Measurements from ENCODE around the gene UCP3.

Gene UCP3

GRCh38 chr11:73956876-73957653 lies 51.8 kb downstream of the UCP3 start:
- Histone ChIP-seq H3K9ac (ENCODE audit: low read depth, low read length) (no peak overlapping the region), H3K4me1 (ENCODE audit: insufficient read depth, low read length) (no peaks in the 10 kb centered on the region), H3K79me2 (ENCODE audit: insufficient read depth, low read length) (no peaks in the 10 kb centered on the region), H3K27ac (ENCODE audit: low read length) (no peak overlapping the region), H3K36me3 (ENCODE audit: insufficient read depth, low read length) (no peaks in the 10 kb centered on the region), H2AFZ (ENCODE audit: low read depth, low read length) (no peak overlapping the region), H3K9me3 (ENCODE audit: insufficient read depth, low read length, severe bottlenecking) (no peaks in the 10 kb centered on the region), H3K4me3 (ENCODE audit: low read depth in 1 of 2, low read length in 2 of 2) (no peak overlapping the region), H3K4me2 (ENCODE audit: insufficient read depth, low read length) (no peak overlapping the region), H3K27me3 (ENCODE audit: insufficient read depth, low read length, poor library complexity) (no peaks in the 10 kb centered on the region), H4K20me1 (ENCODE audit: insufficient read depth, low read length) (no peaks in the 10 kb centered on the region)
- DNase-seq (no peak), ATAC-seq (ENCODE audit: insufficient read depth, low read depth) (no peak)
- no peak for TF ChIP-seq EZH2 (IDR thresholded peaks at IDR 0.05; ENCODE audit: borderline replicate concordance, low read depth, low read length, severe bottlenecking)
- no peak for TF ChIP-seq CTCF (IDR thresholded peaks at IDR 0.05; ENCODE audit: borderline replicate concordance, extremely low read depth, low read length, poor library complexity, severe bottlenecking)

GRCh38 chr11:73951797-73952196 lies 57.1 kb downstream of the UCP3 start:
- Histone ChIP-seq H3K36me3 (ENCODE audit: insufficient read depth, low read length) (no peaks in the 10 kb centered on the region), H3K4me3 (ENCODE audit: low read depth in 1 of 2, low read length in 2 of 2) (no peak overlapping the region), H3K9ac (ENCODE audit: low read depth, low read length) (no peak overlapping the region), H3K27ac (ENCODE audit: low read length) (no peak overlapping the region), H3K79me2 (ENCODE audit: insufficient read depth, low read length) (no peaks in the 10 kb centered on the region), H3K4me2 (ENCODE audit: insufficient read depth, low read length) (no peak overlapping the region), H3K9me3 (ENCODE audit: insufficient read depth, low read length, severe bottlenecking) (no peaks in the 10 kb centered on the region), H4K20me1 (ENCODE audit: insufficient read depth, low read length) (no peaks in the 10 kb centered on the region), H3K4me1 (ENCODE audit: insufficient read depth, low read length) (no peaks in the 10 kb centered on the region), H3K27me3 (ENCODE audit: insufficient read depth, low read length, poor library complexity) (no peaks in the 10 kb centered on the region), H2AFZ (ENCODE audit: low read depth, low read length) (no peak overlapping the region)
- no peak for DNase-seq
- no peak for ATAC-seq (ENCODE audit: insufficient read depth, low read depth)
- no peak for TF ChIP-seq EZH2 (IDR thresholded peaks at IDR 0.05; ENCODE audit: borderline replicate concordance, low read depth, low read length, severe bottlenecking)

- peak; percentile 35 for DNase-seq
- no peak within 1 kb of the TSS for H3K27ac ChIP-seq (ENCODE audit: low read length)
- ATAC-seq (ENCODE audit: insufficient read depth, low read depth), result peak; percentile 81
- TF ChIP-seq CTCF (IDR thresholded peaks at IDR 0.05; ENCODE audit: borderline replicate concordance, extremely low read depth, low read length, poor library complexity, severe bottlenecking) (no peak), EZH2 (IDR thresholded peaks at IDR 0.05; ENCODE audit: borderline replicate concordance, low read depth, low read length, severe bottlenecking) (no peak)
- H4K20me1 ChIP-seq (ENCODE audit: insufficient read depth, low read length), result no peaks in the 10 kb centered on the region
- H3K4me2 ChIP-seq (ENCODE audit: insufficient read depth, low read length), result no peak within 1 kb of the TSS
- H3K27me3 ChIP-seq (ENCODE audit: insufficient read depth, low read length, poor library complexity), result no peaks in the 10 kb centered on the region
- H3K79me2 ChIP-seq (ENCODE audit: insufficient read depth, low read length), result no peaks in the 10 kb centered on the region
- H2AFZ ChIP-seq (ENCODE audit: low read depth, low read length), result no peak within 1 kb of the TSS
- no peak within 1 kb of the TSS for H3K4me3 ChIP-seq (ENCODE audit: low read depth in 1 of 2, low read length in 2 of 2)
- no peaks in the 10 kb centered on the region for H3K36me3 ChIP-seq (ENCODE audit: insufficient read depth, low read length)
- peaks cover 2% of the 10 kb centered on the region for H3K9me3 ChIP-seq (ENCODE audit: insufficient read depth, low read length, severe bottlenecking)
- no peak within 1 kb of the TSS for H3K9ac ChIP-seq (ENCODE audit: low read depth, low read length)
- no peaks in the 10 kb centered on the region for H3K4me1 ChIP-seq (ENCODE audit: insufficient read depth, low read length)
These were observed 57.8 kb downstream of the UCP3 start, which contains the start of gene DNAJB13 for GRCh38 chr11:73950869-73951710. Gene DNAJB13 (plus strand): TSS chr11:73951026. CDS start chr11:73951070, 44 bp downstream.
